HepG2 (cell line): ENCODE results near the gene BAZ1A. TPM values are rescaled to one million over a fixed set of nuclear protein-coding genes. Genes with fewer than 3 reads are reported as not detected.

Experiments
- ATAC-seq: fragments of 200-7000 bp; cut with Tn5 transposase; 3 replicates; pipeline ENCODE4 v1.9.1; 2020; ENCODE audit warnings: mild to moderate bottlenecking, moderate library complexity
- BruUV-seq: library from RNA; stranded (reverse); fragments of 400-500 nt; replicated peaks from 2 replicates; lab custom pipeline; 2021; lab: Mats Ljungman, UMichigan
- CTCF ChIA-PET: fragments of 300-600 bp; formaldehyde crosslinking; extraction: SDS; loops from one replicate; lab custom pipeline; 2021; ENCODE audit warnings: low total read pairs, inconsistent platforms, low intra/inter-chr PET ratio; lab: Yijun Ruan, JAX
- POLR2A ChIA-PET: fragments of 350-600 bp; sonication (Branson Sonifier 250); formaldehyde crosslinking; loops from one replicate; lab custom pipeline; 2020; ENCODE audit warnings: antibody characterized with exemption, inconsistent platforms; lab: Yijun Ruan, JAX
- DNase-seq: peaks from one replicate; pipeline ENCODE4 v3.0.0-alpha.2; 2015; ENCODE audit warnings: low spot score
- FAIRE-seq: peaks from 3 replicates; lab custom pipeline; 2011; peaks lifted over from hg19 to GRCh38; lab: Jason Lieb, UNC
- H2AFZ ChIP-seq: one replicate; pipeline ENCODE4 v1.6.1; 2011; ENCODE audit warnings: low read length, inconsistent platforms
- H3K27ac ChIP-seq: fragments of 300-600 bp; 3 replicates; pipeline ENCODE4 v1.8.0; 2011; ENCODE audit warnings: mixed run types, mild to moderate bottlenecking, mixed read lengths, low read length, inconsistent platforms; ENCODE audit not compliant: insufficient read depth; ENCODE audit errors: extremely low read length
- H3K27me3 ChIP-seq, 2 experiments: fragments of 200-600 bp in 1 of 2; 2 replicates in 1 of 2; 3 replicates in 1 of 2; pipeline versions ENCODE4 v1.6.0 to v1.8.0; 2011; ENCODE audit warnings: low read length in 2 of 2, mild to moderate bottlenecking in 2 of 2, moderate library complexity in 2 of 2, inconsistent platforms in 1 of 2; ENCODE audit not compliant: insufficient read depth in 2 of 2, control insufficient read depth in 1 of 2
- H3K36me3 ChIP-seq, 2 experiments: fragments of 200-600 bp in 1 of 2; replicated peaks in 1 of 2; 2 replicates in 1 of 2; 3 replicates in 1 of 2; pipeline versions ENCODE4 v1.5.1 to v1.8.0; 2011; ENCODE audit warnings: low read length in 2 of 2, inconsistent platforms in 1 of 2; ENCODE audit not compliant: insufficient read depth in 2 of 2, control insufficient read depth in 1 of 2
- H3K4me1 ChIP-seq: 2 replicates; pipeline ENCODE4 v1.5.1; 2012; ENCODE audit warnings: low read length, inconsistent platforms; ENCODE audit not compliant: insufficient read depth
- H3K4me2 ChIP-seq: 2 replicates; pipeline ENCODE4 v1.6.0; 2011; ENCODE audit warnings: low read depth, low read length, inconsistent platforms
- H3K4me3 ChIP-seq, 3 experiments: fragments of 200-600 bp in 1 of 3; sonication (generic), shearing (Covaris generic) in 1 of 3; replicated peaks in 1 of 3; 2 replicates each; pipeline ENCODE4 v1.5.1; 2011 to 2016; ENCODE audit warnings: low read length in 3 of 3, inconsistent platforms in 2 of 3, low read depth in 2 of 3, mild to moderate bottlenecking in 2 of 3, control low read depth in 1 of 3, mixed read lengths in 1 of 3; ENCODE audit not compliant: insufficient read depth in 1 of 3
- H3K79me2 ChIP-seq: one replicate; pipeline ENCODE4 v1.6.1; 2011; ENCODE audit warnings: low read length, inconsistent platforms; ENCODE audit not compliant: insufficient read depth
- H3K9ac ChIP-seq: 2 replicates; pipeline ENCODE4 v1.6.0; 2011; ENCODE audit warnings: mild to moderate bottlenecking, low read depth, low read length, inconsistent platforms; ENCODE audit not compliant: insufficient read depth
- H3K9me3 ChIP-seq: 2 replicates; pipeline ENCODE4 v1.5.1; 2012; ENCODE audit warnings: mild to moderate bottlenecking, low read length
- H4K20me1 ChIP-seq: 2 replicates; pipeline ENCODE4 v1.6.0; 2011; ENCODE audit warnings: inconsistent platforms, mild to moderate bottlenecking, low read length, moderate library complexity; ENCODE audit not compliant: insufficient read depth
- ARNTL ChIP-seq: sonication (generic); formaldehyde crosslinking; IDR thresholded peaks from 2 replicates; pipeline ENCODE4 v1.4.0; 2020; ENCODE audit warnings: mild to moderate bottlenecking, missing genetic modification reagents
- ELK4 ChIP-seq: sonication (generic); formaldehyde crosslinking; IDR thresholded peaks from 2 replicates; pipeline ENCODE4 v1.9.0; 2021; ENCODE audit warnings: missing genetic modification reagents, borderline replicate concordance
- FOSL2 ChIP-seq: sonication (generic); formaldehyde crosslinking; IDR thresholded peaks from 2 replicates; pipeline ENCODE4 v1.4.0; 2020; ENCODE audit warnings: missing genetic modification reagents
- FOXP1 ChIP-seq, 2 experiments: fragments of 450-650 bp in 1 of 2; IDR thresholded peaks; 2 replicates each; pipeline ENCODE4 v1.6.1; 2017 to 2018; ENCODE audit warnings: antibody characterized with exemption in 1 of 2
- GABPA ChIP-seq, 2 experiments: IDR thresholded peaks; 2 replicates each; pipeline ENCODE4 v1.6.1; 2011 to 2016; ENCODE audit warnings: low read depth in 2 of 2, low read length in 1 of 2, missing biosample characterization in 1 of 2, missing genetic modification characterization in 1 of 2
- GATAD2A ChIP-seq: IDR thresholded peaks from 2 replicates; pipeline ENCODE4 v1.6.1; 2016
- KDM2A ChIP-seq: sonication (generic); formaldehyde crosslinking; IDR thresholded peaks from 2 replicates; pipeline ENCODE4 v1.4.0; 2020; ENCODE audit warnings: low read depth, missing genetic modification reagents, borderline replicate concordance
- MTF1 ChIP-seq: sonication (generic); formaldehyde crosslinking; IDR thresholded peaks from 2 replicates; pipeline ENCODE4 v1.5.0; 2020; ENCODE audit warnings: missing genetic modification reagents
- SOX6 ChIP-seq, 2 experiments: fragments of 450-650 bp in 1 of 2; sonication (generic) in 1 of 2; formaldehyde crosslinking in 1 of 2; IDR thresholded peaks; 2 replicates each; pipeline versions ENCODE4 v1.4.0 to v1.6.1; 2017 to 2020; ENCODE audit warnings: antibody characterized with exemption in 1 of 2, mild to moderate bottlenecking in 1 of 2, missing genetic modification reagents in 1 of 2
- ZNF512B ChIP-seq: sonication (generic); formaldehyde crosslinking; IDR thresholded peaks from 2 replicates; pipeline ENCODE4 v1.5.1; 2020; ENCODE audit warnings: missing genetic modification reagents, mild to moderate bottlenecking, borderline replicate concordance
- ZNF646 ChIP-seq: sonication (generic); formaldehyde crosslinking; IDR thresholded peaks from 2 replicates; pipeline ENCODE4 v1.9.0; 2021; ENCODE audit warnings: mild to moderate bottlenecking, missing genetic modification reagents
- WGBS: methylation state at CpG from one replicate; pipeline ENCODE4 v1.1.6; 2017; ENCODE audit warnings: low lambda C conversion rate; 5-methylcytosine and 5-hydroxymethylcytosine counted together
- in situ Hi-C: cut with HindIII; loops from 2 replicates; pipeline ENCODE4 v1.10.0; 2017; ENCODE audit warnings: low pct_unique_long_range_greater_than_20kb; ENCODE audit not compliant: extremely low pct_ligation_motif_present
- intact Hi-C: fragments of 100-400 bp; cut with micrococcal nuclease; formaldehyde crosslinking; loops from one replicate; pipeline ENCODE4 v1.10.0; 2022; ENCODE audit not compliant: unreplicated experiment
- polyA plus RNA-seq, 8 experiments: library from polyadenylated mRNA; depleted of rRNA in 3 of 8; stranded (reverse) in 7 of 8; unstranded in 1 of 8; fragments of >200 nt; fragmentation: Illumina TruSeq in 4 of 8; extraction: Trizol in 4 of 8; gene quantifications; 2 replicates each; pipeline versions ENCODE4 v1.2.1 to v1.2.3, GENCODE V29; 2011 to 2016; ENCODE audit warnings: low read depth in 4 of 8, missing spikeins in 1 of 8, mixed read lengths in 1 of 8; ENCODE audit not compliant: insufficient read depth in 1 of 8
- total RNA-seq, 5 experiments: library from RNA; depleted of rRNA; stranded (reverse); fragments of >200 nt; fragmentation: Illumina TruSeq; extraction: Trizol; gene quantifications; 2 replicates each; pipeline ENCODE4 v1.2.3, GENCODE V29; 2016; ENCODE audit warnings: low read depth in 1 of 5

The BAZ1A gene
- total and polyA plus RNA-seq, 2 of the 13 experiments (the other 11 are each of a cell fraction or from before 2014, with no cell fraction given), result 20.9 to 56.8 TPM

GRCh38 chr14:34890937-34891336 is 15.8 kb upstream of the BAZ1A start:
- in situ Hi-C loops, result no loop called here
- H3K27me3 ChIP-seq, result 0 out of 5 replicates have a peak, but pooled peaks cover 0 to 5% of the 10 kb centered on the region in 2 experiments
- intact Hi-C loops, result no loop called here
- H3K79me2 ChIP-seq, result no peaks in the 10 kb centered on the region
- no peaks in the 10 kb centered on the region for H4K20me1 ChIP-seq
- H2AFZ ChIP-seq, result no peak overlapping the region
- no peak for DNase-seq
- H3K36me3 ChIP-seq, result no peaks in the 10 kb centered on the region
- POLR2A ChIA-PET, result no interaction called here
- no peak for ATAC-seq
- BruUV-seq, result no TSS peak
- FAIRE-seq, result no peak
- H3K4me2 ChIP-seq, result no peak overlapping the region
- CTCF ChIA-PET, result no interaction called here
- H3K9ac ChIP-seq, result no peak overlapping the region
- peaks cover 6% of the 10 kb centered on the region for H3K4me1 ChIP-seq
- H3K27ac ChIP-seq, result no peak overlapping the region
- WGBS, result 3% methylated on average over 1 of the region's 1 CpG
- H3K4me3 ChIP-seq, result no peak overlapping the region
- H3K9me3 ChIP-seq, result no peaks in the 10 kb centered on the region
- TF ChIP-seq ZNF646 (CRISPR knock-in tag) (no peak), FOSL2 (no peak), ARNTL (CRISPR knock-in tag) (no peak), FOXP1 (IDR thresholded peaks at IDR 0.05) (no peak), FOXP1 (CRISPR knock-in tag; IDR thresholded peaks at IDR 0.05) (peak; percentile 63), GATAD2A (peak; percentile 24; the same call in 1 of the 2 replicates), ZNF512B (CRISPR knock-in tag) (no peak), KDM2A (no peak), GABPA (IDR thresholded peaks at IDR 0.05; ENCODE audit: low read depth, low read length) (no peak), GABPA (CRISPR knock-in tag; IDR thresholded peaks at IDR 0.05; ENCODE audit: low read depth) (peak; percentile 50), MTF1 (CRISPR knock-in tag) (no peak), SOX6 (IDR thresholded peaks at IDR 0.05) (no peak), SOX6 (CRISPR knock-in tag; IDR thresholded peaks at IDR 0.05) (no peak), ELK4 (CRISPR knock-in tag) (no peak)
